ENCODE results near the gene LENEP.
A peak's percentile ranks its signal among the peaks of the same experiment; 100 is the strongest.

The LENEP gene, protein sequence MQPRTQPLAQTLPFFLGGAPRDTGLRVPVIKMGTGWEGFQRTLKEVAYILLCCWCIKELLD

DNA sequence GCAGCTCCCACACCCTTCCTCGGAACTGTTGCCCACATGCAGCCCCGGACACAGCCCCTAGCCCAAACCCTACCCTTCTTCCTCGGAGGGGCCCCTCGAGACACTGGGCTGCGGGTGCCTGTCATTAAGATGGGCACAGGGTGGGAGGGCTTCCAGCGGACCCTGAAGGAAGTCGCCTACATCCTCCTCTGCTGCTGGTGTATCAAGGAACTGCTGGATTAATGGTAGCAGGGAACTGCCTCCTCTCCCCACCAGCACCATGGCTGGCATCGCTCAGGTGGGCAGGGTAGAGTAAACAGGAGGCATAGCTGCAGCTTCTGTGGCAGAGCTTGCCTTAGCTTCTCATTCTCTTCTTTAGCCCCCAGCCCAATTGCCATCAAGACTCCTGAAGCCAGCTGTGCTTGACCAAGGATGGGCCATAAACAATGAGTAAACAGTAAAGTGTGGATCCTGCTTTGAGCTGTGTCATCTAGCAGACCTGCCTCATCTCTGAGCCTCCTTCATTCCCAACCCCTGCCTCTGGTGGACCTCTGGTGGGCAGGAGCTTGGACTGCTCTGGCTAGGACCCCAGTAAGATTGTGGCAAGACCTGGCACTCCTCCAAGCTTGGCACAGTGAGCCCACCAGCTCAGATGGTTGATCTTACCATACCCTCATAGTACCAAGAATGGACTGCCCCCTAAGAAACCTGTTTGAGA lies at the start of gene LENEP:
LENEP (plus strand) TSS at position 15 of the 697 bp plus-strand sequence; CDS start at position 37, 22 bp downstream.
- no peak for DNase-seq

DNA sequence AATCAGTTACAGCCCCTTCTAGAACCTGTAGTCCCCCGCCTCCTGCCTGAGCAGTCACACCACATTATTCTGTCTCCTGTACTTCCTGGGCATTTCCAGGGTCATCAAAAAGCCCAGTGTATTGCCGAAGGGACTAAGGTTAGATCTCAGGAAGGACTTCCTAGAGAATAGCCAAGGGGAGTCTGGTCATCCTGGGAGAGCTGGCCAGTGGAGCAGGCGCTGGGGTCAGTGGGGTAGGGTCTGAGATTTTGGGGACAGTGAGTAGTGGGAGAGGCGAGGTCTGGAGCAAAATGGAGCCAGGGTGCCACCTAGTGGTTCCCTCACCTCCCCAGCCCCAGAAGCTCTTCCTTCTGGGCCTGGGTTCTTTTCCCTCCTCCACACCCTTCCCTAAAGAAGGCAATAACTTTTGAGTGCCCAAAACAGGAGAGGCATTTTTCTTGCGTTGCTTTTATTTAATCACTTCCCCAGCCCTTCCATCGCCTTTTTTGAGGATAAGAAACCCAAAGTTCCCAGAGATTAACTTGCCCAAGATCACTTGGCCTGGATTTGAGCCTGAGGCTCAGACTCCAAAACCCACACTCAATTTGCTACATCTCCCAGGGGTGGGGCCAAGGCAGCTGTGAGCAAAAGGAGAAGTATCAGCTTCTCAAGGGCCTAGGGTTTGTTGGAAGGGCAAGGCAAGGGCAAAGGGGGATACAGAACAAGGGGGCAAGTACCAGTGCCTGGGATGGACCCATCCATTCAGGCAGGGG lies 49.6 kb upstream of the LENEP start:
- DNase-seq, result peak; percentile 65

DNA sequence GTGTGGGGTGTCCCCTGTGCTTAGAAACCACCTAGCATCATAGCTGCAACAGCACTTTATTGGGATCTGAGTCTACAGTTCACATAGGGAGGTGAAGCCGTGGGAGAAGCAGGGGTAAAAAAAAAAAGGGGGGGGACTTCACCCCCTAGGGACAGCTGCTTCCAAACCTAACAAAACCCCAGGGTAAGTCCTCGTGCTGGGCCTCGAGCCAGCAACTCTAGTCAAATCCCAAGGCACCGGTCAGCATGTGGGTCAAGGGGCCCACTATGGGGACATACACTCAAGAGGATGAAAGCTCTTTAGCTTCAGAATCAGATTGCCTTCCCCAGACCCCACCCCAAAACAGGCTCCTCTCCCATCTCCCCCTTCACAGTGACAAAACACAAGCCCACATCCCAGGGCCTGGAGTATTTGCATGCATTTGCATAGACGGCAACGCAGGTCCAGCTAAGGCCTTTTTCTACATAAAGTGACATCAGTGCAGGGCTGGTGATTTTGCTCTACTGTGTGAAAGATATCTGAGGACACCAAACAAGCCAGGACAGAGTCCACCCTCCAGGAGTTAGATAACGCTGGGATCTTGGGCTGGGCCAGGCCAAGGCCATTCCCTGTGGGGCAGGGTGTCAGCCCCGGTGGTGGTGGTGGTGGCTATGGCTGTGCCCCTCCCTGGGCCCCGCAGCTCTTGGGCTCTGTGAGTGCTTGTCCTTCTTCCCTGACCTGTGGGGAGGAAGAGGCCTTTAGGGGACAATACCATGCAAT lies 48.8 kb upstream of the LENEP start:
- no peak for DNase-seq

DNA sequence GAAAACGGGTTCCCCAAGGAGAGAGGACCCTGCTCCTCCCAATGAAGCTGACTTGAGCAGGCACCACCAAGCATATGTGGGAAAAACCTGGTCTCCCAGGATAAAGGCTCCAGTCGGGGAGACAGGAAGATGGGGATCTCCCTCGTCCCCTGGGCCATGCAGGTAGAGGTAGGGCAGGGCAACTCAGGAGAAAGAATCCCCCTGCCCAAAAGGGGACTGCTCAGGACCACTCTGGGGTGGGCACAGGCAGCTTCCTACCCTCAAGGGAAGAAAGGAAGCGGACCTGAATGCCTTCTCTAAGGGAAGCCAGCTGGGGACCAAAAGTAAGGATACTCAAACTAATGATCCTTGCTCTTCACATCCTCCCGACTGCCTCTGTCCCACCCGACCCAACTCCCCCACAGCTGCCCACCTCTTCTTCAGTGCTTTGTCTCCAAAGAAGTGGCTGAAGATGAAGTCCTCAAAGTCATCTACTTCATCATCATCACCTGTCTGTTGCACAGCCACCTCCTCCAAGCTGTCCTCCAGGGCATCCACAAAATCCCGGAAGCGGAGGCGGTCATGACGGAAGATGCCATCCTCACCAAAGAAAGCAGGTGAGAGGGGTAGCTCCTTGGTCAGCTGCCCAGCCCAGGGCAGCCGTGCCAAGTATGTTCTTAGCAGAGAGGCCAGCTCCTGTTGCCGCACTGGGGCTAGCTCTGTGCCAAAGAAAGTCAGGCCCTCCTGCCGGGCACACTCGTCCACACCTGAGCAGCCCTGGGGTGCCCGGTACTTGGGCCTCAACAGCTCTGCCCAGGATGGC lies 48.0 kb upstream of the LENEP start:
- DNase-seq, result no peak

DNA sequence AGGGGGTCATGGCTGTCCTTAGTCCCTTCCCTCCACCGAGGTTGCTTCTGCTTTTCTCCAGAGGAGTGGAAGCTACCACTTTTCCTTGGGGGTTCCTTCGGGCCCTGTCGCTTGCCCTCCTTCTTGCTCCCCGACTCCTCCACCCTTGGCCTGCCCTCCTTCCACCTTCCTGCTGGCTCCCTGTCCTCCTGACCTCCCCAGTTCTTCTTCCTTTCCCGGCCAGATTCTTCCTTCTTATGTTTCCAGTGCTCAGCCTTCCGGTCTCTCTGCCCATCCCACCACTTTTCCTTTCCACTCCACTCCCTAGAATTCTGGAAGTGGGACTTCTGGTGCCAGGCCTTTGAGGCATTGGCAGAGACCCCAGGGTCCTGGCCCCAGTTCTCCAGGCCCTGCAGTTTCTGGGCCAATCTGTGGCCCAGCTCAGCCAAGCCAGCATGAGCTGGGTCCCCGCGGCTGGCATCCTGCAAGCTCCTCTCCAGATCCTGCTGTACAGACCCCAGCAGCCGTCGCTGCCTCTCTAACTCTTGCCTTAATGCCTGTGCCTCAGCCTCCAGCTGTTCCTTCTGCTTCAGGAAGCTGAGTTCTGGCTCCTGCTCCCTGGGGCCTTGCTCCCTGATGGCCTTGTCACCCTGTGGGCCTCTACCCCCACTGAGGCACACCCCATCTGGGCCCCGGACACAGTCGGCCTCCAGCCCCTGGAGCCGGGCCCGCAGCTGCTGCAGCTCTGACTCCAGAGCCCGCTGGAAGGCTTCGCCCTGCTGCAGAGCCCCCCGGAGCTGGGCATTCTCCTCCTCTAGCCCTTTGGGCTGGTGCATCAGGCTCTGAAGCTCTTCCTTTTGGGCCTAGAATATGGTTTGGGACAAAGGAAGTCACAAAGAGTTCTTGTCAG lies 47.2 kb upstream of the LENEP start:
- no peak for DNase-seq

DNA sequence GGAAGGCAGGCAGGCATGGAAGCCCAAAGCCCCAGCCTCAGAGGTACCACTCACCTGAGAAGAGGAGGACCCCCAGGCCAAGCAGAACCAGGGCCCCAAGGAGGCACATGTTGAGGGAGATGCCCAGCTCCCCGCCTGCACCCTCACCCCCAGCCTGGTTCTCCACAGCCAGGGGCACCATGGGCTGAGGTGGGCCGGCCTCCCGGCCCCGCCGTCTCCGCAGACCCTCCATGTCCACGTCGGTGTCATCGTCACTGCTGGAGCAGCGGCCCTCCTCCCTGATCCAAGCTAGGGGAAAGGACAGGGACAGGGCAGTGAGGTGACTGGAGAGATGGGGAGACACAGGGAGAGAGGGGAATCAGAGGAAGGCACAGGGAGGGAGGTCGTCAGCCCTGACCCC lies 45.3 kb upstream of the LENEP start:
- no peak for DNase-seq

DNA sequence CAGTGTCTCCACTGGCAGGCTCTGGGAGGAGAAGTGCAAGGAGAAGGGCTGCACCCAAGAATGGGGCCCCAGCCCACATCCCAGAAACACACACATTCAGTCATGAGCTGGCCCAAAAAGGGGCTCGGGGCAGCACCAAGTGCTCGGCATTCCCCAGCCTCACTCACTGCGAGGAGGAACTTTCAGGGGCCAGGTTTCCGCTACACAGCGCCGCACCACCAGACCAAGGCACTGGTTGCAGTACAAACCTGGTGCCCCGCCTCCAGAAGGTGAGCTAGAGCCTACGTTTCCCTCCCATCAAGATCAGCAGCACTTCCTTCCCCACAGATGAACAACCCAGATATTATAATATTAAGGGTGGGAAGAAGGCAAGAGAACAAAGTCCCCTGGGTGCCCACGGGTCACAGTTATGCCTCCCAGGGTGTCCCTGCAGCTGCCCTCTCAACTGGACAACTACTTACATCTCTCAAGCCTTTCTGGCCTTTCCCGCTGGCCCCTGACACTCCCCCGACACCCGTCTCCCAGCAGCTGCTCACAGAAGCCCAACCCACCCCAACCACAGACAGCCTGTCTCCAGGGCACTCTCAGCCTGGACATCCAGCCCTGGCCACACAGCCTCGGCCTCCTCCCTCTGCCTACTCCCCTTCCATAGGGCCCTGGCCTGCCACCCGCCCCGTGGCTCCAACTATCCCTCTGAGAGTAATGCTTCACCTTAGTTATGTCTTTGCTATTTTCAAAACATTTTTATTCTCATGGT lies 41.3 kb upstream of the LENEP start:
- peak; percentile 83 for DNase-seq

DNA sequence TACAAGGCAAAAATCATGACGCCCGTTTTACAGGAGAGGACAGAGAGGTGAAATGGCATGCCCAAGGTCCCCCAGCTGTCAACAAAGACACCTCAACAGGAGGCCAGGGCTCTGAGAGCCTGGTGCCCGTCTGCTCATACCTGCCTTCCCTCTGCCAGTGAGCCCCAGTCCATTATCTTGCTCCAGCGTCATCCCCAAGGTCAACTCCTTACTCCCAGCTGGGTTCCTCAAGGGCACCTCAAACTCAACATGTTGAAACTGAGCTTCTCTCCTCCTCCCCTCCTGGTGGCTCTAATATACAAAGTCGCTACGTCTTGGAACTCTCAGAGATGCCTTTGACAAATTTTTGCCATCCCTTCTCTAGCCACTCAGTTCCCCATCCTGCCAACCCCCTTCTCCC lies 40.7 kb upstream of the LENEP start:
- no peak for DNase-seq

DNA sequence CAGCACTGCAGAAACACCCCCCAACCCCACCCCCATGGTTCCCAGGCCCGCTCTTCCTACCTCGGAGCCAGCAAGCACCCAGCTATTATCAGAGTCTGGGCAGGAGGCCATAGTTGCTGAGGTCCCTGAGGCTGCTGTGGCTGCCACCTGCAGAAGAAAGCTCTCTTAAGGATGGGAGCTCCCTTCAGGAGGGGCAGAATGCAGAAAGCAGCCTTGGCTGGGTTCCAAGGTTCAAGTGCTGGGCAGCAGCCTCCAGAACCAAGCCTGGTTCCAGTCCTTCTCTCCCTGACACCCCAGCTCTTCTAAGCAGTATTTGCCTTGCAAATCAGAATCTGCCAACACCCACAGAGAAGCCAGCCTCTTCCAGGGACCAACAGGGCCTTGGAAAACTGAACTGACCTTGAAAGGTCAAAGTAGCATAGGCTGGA lies 39.8 kb upstream of the LENEP start:
- DNase-seq, result no peak

DNA sequence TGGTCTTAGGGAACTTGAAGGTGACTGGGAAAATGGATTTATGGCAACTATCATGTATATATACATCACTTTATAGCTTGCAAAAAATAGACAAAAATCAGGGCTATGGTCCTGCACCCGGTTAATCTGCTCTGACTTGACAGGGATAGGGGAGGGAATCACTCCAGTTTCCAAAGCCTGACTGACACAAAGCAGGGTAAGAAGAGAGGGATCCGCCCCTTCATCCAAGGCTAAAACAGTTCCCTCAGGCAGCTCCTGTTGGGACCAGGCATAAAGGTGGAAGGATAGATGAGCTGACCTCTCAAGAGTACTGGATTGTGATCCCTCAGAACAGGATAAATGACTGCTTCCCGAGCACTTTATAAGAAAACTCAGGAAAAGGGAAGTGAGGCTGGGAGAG lies 38.8 kb upstream of the LENEP start:
- no peak for DNase-seq

DNA sequence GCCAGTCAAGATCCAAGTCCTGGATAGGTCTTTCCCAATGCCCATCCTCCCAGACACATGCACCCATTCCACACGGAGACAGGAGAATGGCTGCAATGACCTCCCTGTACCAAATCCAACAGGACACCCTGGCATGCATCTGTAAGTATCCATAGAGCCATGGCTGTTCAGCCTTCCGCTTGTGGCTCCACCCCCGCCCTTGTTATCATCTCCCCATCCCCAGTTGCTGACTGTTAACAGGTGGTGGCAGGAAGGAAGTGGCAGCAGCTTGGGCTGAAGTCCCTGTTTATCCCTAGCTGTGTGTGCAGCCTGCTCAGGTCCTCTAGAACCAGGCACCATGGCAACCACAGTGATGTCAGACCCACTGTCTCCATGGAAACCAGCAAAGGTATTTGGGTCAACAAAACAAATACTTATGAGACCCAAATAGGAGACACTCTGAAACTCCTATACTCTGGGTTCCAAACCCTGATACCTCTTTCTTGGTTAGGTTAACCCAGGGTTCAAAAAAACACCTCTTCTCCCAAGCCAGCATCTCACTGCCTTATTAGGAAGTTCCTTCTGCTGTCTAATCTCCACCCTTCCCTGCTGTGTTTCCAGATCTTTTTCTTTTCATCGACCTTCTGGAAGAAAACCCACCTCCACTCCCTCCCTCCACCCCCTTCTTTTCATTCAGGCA lies 38.2 kb upstream of the LENEP start:
- peak; percentile 92 for DNase-seq

DNA sequence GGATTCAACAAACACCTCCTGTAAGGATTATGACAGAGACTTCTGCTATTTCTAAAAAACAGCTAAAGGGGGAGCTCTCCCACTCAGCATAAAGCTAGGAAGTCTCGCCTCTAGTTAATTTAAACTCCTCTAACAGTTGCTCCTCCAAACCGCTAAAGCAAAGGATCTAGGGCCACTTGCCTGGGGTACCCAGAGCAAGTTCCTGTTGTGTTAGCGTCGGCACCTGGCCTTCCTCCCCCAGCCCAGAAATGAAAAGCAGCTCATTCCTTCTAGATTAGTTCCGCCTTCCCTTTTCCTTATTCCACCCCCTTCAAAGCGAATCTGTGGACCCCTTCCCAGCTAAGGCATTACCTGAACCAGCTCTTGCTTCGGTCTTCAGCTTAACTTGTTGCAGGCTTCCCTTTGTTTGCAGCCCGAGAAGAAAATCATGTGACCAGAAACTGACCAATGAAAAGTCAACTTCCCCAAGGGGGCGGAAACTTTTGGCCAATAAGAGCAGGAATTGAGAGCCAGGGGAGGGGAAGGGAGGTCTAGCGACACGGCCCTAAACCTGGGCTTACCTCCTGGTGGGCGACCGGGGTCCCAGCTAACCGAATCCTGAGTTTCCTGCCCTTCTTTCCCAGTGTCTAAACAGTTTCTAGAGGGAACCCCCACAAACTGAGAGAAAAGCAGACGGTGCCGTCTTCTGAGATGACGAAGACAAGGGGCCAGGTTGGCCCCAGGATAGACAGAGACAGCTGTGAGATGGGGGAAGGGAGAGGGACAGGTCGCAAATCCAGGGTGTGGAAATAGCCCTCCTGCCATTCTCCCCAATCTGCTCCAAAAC lies 37.5 kb upstream of the LENEP start, which contains the start of gene PBXIP1:
PBXIP1 (minus strand) TSS at position 382 of the 826 bp plus-strand sequence. CDS start 2,378 bp downstream, outside the sequence.
- peak; percentile 84 for DNase-seq

DNA sequence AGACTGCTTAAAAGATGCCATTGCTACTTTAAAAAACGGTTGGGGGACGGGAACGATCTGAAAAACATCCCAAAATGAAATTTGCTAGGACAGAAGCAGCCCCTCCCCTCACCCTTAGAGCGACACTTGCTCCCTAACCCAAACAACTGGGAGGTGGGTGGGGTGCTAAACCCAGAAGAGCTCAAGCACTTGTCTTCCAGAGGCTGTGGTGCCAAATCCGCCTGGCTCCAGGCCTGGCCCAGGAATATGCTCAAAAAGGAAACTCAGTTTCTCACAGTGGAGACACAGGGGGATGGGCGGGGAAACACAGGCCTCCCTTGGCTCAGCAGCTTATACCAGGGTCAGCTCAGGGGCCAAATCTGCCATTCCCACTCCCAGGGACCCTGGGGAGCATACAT lies 36.8 kb upstream of the LENEP start:
- DNase-seq, result no peak

DNA sequence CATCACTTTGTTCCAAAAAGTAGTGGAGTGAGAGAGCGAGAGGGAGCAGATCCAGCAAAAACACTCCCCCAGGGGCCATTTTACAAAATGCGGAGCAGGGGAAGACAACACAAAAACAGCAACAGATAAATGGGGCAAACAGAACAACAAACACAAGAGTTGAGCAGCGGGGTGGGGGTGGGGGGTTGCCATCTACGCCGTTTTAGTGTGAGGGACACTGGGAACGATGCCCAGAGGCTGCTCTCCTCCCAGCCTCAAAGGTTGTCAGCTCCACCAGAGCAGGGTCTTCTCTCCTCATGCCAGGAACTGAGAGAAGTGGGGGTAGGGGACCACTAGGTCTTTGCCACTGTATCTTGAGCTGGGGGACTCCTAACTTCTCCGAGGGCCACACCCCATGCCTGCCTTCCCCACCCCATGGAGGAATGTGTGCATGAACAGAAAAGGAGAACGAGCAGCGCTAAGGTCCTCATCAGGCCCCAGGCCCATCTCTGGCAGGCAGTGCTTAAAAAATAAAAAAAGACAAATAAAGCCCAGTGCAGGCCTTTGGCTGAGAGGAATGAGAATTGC lies 36.2 kb upstream of the LENEP start:
- DNase-seq, result no peak

DNA sequence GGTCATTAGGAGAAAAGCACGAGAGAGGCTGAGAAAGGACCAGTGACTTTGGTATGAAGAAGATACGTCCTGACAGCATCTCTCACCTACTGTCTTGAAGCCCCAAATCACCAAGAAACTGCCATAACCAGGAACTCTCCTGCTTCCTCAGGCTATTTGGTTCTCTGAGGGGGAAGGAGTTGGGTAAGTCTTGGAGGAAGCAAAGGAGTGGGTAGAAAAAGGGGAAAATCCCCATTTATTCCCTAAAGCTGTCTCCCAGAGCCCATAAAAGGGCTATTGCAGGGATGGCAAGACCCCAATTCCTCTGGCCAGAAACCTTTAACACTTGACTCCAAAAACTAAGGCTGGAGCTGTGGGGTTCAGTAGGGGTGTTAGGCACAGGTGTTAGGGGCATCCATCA lies 35.4 kb upstream of the LENEP start:
- no peak for DNase-seq

DNA sequence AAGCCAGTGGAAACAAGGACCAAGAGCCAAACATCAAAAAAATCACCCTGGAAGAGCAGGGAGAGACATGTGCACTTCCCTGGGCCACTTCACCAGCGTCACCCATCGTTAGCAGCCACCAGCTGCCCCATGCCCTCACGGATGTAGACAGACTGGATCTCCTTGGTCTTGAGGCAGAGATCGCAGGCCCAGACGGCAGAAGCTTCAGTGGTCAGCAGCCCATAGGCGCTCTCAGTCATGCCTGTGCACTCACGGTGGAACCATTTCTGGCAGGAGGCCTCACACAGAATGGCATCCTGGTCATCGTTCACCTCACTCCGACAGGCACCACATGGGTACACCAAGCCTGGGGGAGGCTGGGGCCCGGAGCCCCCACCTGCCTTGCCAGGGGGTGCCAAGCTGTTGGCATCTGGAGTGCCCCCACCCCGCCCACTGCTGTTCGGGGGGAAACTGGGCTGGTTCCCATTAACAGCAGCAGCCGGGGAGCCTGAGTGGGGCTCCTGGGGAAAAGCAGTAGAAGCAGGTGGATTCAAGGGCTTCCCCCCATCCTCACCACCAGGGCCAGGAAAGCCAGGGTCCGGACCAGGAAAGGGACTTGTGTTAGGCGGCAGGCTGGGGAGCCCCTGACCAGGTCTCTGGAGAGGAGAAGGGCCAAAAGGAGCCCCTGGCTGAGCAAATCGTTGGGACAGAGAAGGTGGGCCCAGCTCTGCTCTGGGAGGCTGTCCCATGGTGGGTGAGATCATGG lies 34.5 kb upstream of the LENEP start:
- no peak for DNase-seq

DNA sequence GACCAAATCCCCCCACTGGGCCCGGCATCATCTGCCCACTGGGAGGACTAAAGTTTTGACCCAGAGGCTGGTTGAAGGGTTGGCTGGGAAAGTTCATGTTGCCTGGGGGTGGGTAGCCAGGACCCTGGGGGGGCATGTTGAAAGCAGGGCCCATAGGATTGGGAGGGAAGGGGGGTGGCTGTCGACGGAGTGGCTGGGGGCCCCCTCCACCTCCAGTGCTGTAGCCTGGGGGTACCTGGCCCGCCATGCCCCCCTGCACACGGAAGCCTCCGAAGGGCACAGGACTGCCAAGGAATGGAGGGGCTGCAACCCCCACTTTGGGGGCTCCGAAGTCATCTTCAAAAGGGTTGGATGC lies 34.0 kb upstream of the LENEP start:
- no peak for DNase-seq
